ENCODE results near the gene SLIT3.

SLIT3 gene

DNA sequence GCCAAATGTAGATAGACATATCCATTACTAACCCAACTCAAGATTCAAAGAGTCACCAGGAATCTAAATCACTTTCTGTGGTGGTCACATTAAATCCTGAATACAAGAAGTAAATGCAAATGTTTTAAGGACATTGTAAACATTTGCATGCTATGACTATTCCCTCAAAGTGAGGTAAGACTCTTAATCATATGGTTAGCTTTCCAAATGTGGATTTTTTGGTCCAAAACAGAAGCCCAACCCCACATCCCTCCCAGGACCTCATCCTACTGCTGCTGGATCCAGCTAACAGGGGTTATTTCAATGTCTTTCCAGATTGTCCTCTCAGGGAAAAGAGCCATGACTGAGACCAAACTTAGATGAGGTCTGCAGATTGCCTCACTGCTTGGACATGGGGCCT is 493.7 kb downstream of the SLIT3 start:
- Histone ChIP-seq H3K4me3 (replicated peaks; ENCODE audit: insufficient read depth, low read length) (no peak overlapping the region), H3K27me3 (ENCODE audit: insufficient read depth, poor library complexity, severe bottlenecking) (no peaks in the 10 kb centered on the region), H3K27ac (replicated peaks) (no peak overlapping the region)
- TF ChIP-seq GABPA (IDR thresholded peaks at IDR 0.05; ENCODE audit: low read depth) (no peak), POLR2AphosphoS5 (IDR thresholded peaks at IDR 0.05; ENCODE audit: low read depth) (no peak), SPI1 (IDR thresholded peaks at IDR 0.05; ENCODE audit: borderline replicate concordance, low read depth) (no peak), REST (IDR thresholded peaks at IDR 0.05; ENCODE audit: insufficient replicate concordance, low read depth) (no peak), CTCF (IDR thresholded peaks at IDR 0.05; ENCODE audit: insufficient read depth, low read length) (no peak)
- DNase-seq (ENCODE audit: low read depth in 1 of 2, low spot score in 1 of 2) = no peak

GRCh38 chr5:168803541-168803940 is 497.4 kb downstream of the SLIT3 start:
- TF ChIP-seq POLR2AphosphoS5 (IDR thresholded peaks at IDR 0.05; ENCODE audit: low read depth) = no peak
- no peak for TF ChIP-seq REST (IDR thresholded peaks at IDR 0.05; ENCODE audit: insufficient replicate concordance, low read depth)
- no peak for TF ChIP-seq SPI1 (IDR thresholded peaks at IDR 0.05; ENCODE audit: borderline replicate concordance, low read depth)
- TF ChIP-seq CTCF (IDR thresholded peaks at IDR 0.05; ENCODE audit: insufficient read depth, low read length) = no peak
- no peak for TF ChIP-seq GABPA (IDR thresholded peaks at IDR 0.05; ENCODE audit: low read depth)
- Histone ChIP-seq H3K27ac (replicated peaks) (no peak overlapping the region), H3K27me3 (ENCODE audit: insufficient read depth, poor library complexity, severe bottlenecking) (no peaks in the 10 kb centered on the region), H3K4me3 (replicated peaks; ENCODE audit: insufficient read depth, low read length) (no peak overlapping the region)
- no peak for DNase-seq (ENCODE audit: low read depth in 1 of 2, low spot score in 1 of 2)

DNA sequence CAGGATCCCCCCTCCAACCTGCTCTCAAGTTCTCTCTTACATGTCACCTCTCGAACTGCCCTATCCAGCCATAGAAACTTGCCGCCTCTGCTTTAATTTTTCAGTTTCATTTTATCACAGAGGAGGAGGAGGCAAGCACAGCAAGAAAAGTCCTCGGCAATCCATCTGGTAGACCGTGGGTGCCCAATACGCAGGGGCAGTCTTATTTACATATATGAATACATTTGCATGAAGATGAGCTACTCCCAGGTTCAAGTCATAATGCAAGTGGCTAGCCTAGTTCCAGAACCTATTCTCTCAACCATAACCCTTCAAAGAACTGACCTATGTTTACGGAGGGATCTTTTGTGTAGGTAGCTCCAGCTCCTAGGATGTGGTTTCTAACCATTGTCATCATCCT is 498.6 kb downstream of the SLIT3 start:
- no peak overlapping the region for H3K4me3 ChIP-seq (replicated peaks; ENCODE audit: insufficient read depth, low read length)
- no peaks in the 10 kb centered on the region for H3K27me3 ChIP-seq (ENCODE audit: insufficient read depth, poor library complexity, severe bottlenecking)
- no peak overlapping the region for H3K27ac ChIP-seq (replicated peaks)
- TF ChIP-seq POLR2AphosphoS5 (IDR thresholded peaks at IDR 0.05; ENCODE audit: low read depth) (no peak), GABPA (IDR thresholded peaks at IDR 0.05; ENCODE audit: low read depth) (no peak), SPI1 (IDR thresholded peaks at IDR 0.05; ENCODE audit: borderline replicate concordance, low read depth) (no peak), REST (IDR thresholded peaks at IDR 0.05; ENCODE audit: insufficient replicate concordance, low read depth) (no peak), CTCF (IDR thresholded peaks at IDR 0.05; ENCODE audit: insufficient read depth, low read length) (no peak)
- no peak for DNase-seq (ENCODE audit: low read depth in 1 of 2, low spot score in 1 of 2)
